ENCODE data around the gene MCF2L.

GRCh38 chr13:113123226-113124201 lies 154.5 kb downstream of the MCF2L start:
- peak; percentile 34 for TF ChIP-seq CTCF (IDR thresholded peaks at IDR 0.05; ENCODE audit: low read length)
- TF ChIP-seq EZH2 (optimal IDR thresholded peaks at IDR 0.05; ENCODE audit: low read depth, low read length) = no peak
